ENCODE data around the gene FGFR1OP2. TPM values are rescaled to one million over a fixed set of nuclear protein-coding genes. Genes with fewer than 3 reads are reported as not detected.
A peak's percentile ranks its signal among the peaks of the same experiment; 100 is the strongest.
"Not testable (repeated sequence)": the region's sequence is repeated elsewhere in the genome, so short reads cannot be mapped to it uniquely, and the experiment has no call there.

Gene FGFR1OP2
- 19.9 and 27.1 TPM in 2 replicates for total RNA-seq (2014; rRNA removed; shearing (Covaris generic))
- polyA plus RNA-seq (2014; cell fraction: nucleus; rRNA removed): 15.8 and 28.5 TPM in 2 replicates

DNA sequence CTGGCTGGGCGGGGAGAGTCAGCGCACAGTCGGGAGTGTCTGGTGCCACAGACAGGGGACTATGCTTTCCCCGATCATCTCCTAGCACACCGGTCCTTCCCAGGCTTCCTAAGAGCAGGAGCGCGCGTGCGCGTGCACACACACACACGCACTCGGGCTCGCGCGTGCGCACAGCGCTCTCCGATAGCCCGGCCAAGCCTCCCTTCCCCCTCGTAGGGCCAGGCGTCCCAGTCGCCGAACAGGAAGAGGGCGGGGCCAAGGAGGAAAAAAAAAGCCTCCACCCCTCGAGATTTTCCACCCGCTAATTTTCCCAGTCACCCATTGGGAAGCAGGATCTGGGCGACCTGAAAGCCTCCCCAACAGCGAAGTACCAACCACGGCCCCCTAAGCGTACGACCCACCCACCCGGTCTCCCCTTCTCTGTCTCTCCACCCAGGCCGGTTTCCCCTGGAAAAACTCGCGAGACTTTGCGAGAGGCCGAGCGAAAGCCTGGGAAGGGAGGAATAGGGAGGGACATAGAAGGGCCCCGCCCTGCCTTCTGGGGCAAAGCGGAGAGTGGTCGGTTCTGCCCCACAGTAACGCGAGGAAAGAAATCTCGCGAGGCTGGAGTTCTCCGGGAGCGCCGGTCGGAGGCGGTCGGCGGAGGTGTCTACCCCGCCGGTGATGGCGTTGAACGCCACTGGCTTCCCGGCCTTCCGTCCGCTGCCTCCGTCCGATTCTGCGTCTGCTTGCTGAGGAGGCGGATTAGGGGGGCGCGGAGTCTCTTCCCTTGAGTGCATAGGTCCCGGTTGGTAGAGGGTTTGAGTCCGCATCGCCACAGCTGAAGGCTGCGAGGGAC, at the start of gene FGFR1OP2, which contains the start of gene INTS13:
FGFR1OP2 (plus strand) TSS at position 608 of the 838 bp plus-strand sequence. CDS start 15,689 bp downstream, outside the sequence.
INTS13 (minus strand) TSS at position 119 of the 838 bp plus-strand sequence. CDS start 1,178 bp downstream, outside the sequence.
- DNase-seq (ENCODE audit: extremely low read depth, low read depth): peak; percentile 98

DNA sequence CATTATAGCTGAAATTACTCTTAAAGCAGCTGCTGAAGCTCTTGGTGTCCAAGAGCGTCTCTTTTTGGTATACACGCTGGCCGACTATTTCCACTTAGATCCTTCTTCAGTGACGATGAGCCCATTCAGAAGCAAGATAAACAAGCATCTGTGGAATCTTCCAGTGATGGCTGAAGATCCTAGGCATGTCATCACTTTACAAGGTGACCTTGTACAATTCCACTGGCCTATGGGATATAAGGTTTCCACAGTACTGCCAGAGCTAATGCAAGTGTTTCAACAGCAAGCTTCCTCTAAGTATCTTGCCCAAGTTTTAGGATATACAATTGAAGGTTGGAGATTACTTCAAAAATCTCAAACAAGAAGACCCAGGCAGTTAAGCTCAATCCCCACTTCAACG, 47.5 kb upstream of the FGFR1OP2 start:
- no peak for DNase-seq (ENCODE audit: extremely low read depth, low read depth)

DNA sequence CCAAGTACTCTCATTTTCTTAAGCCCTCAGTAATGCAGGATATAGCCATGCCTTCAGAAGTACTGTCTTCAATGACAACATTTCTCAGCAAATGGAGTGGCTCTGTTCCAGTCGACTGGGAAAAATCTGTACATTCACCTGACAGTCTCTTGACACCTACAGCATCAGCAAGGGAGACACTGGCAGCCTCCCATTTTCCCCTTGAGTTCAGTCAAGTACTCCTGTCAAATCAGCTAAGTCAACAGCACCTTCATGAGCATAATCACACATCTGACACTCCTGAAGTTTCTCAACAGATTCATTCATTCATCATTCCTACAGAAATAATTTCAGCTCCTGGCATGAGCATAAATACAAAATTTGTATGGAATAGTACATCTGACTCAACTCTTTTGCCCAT, 46.6 kb upstream of the FGFR1OP2 start:
- no peak for DNase-seq (ENCODE audit: extremely low read depth, low read depth)

DNA sequence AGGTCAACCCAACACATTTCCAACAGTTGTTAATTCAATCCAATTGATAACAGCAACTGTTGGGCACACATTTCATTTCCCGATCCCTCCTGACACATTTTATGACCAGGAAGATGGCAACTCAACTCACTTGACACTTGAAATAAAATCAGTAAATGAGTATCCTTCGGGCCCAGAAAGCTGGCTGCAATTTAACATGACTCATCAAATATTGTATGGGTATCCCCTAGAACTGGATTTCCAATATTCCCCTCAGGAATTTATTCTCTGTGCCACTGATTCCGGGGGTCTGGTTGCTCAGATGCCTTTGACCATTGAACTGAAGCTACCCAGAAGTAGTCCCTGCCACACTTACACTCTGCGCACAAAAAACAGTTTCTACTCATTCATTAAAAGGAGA, 42.6 kb upstream of the FGFR1OP2 start:
- no peak for DNase-seq (ENCODE audit: extremely low read depth, low read depth)

DNA sequence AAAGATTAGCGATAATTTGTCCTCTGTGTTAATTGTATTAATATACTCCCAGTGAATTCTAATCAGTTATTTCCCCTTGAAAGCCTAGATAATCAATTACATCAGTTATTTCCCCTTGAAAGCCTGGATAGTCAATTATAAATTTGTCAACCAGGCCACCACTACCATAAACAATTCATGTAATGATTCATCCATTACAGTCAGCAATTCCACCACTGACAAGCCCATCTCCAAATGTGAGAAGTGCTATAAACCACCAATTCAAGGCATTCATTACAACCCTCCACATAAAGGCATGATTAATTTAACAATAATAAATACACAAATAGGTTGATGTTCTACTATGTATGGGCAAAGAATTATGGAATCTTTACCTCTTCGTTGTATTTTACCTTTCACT, 41.4 kb upstream of the FGFR1OP2 start:
- DNase-seq (ENCODE audit: extremely low read depth, low read depth): no peak

DNA sequence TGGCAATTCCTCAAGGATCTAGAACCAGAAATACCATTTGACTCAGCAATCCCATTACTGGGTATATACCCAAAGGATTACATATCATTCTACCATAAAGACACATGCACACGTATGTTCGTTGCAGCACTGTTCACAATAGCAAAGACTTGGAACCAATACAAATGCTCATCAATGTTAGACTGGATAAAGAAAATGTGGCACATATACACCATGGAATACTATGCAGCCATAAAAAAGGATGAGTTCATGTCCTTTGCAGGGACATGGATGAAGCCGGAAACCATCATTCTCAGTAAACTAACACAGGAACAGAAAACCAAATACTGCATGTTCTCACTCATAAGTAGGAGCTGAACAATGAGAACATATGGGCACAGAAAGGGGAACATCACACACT, 34.9 kb upstream of the FGFR1OP2 start:
- not testable (repeated sequence) for DNase-seq (ENCODE audit: extremely low read depth, low read depth)

DNA sequence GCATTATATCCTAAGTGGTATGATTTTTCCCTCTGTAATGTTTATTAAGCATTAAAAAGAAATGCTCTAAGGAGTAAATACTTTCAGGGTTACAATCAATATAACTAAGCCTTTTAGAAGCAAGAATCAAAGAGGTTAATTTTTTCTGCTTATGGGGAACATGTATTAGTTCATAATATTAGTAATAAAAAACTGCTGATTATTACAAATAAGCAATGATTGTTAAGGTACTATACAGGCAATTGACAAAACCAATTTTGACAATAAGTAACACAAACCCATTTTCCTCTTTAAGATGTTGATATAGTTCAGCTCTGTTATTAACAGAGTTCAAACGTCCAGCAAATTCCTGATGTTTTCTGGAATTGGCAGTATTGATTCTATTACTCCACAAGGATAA, 32.2 kb upstream of the FGFR1OP2 start:
- DNase-seq (ENCODE audit: extremely low read depth, low read depth): no peak

DNA sequence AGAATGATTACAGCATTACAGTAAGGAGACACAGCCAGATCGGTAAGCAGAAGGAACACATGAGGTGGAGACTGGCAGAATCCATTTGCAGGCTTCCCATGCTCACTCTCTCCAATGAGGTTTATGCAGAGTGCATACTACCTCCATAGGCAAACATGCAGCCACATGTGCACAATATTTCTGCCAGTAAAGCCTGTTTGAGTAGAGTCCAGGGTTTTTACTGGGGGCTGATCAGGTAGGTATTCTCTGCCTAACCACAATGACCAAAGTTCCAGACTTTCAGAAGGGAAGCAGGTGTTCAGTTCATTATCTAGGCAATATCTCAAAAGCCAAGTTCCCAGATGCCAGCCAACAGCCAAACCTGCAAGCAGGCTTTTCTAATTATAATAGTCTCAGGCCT, 31.6 kb upstream of the FGFR1OP2 start:
- DNase-seq (ENCODE audit: extremely low read depth, low read depth): no peak

DNA sequence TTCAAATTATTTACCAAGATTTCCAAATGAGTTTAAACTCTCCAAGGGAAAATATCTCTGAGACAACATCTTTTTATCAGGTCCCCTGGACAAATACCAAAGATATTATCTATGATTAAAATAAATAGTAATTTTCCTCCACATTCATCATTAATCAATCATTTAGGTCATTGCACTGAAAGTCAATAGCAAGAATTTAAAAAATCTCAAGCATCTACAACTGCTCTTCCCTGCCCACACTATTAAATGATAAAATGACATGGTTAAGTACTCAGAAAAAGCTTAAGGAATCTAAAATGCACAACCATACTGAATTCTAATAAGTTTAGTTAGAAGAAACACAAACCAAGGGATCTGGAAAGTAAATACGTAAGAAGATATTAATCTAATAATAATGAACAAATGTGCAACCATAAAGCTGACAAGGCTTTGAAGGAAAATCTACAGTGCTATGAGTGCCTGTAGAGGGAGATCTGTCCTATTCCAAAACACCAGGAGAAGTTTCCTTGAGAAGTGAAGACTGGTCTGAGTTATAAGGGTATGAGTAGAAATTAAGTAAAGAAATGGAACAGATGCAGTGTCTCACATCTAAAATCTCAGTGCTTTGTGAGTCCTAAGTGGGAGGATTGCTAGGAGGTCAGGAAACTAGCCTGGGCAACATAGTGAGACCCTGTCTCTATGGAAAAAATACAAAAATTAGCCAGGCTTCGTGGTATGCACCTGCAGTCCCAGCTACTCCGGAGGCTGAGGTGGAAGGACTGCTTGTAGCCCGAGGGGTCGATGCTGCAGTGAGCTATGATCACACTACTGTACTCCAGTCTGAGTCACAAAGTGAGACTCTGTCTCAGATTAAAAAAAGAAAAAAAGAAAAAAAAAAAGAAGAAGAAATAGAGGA, 19.7 kb upstream of the FGFR1OP2 start:
- DNase-seq (ENCODE audit: extremely low read depth, low read depth): no peak

DNA sequence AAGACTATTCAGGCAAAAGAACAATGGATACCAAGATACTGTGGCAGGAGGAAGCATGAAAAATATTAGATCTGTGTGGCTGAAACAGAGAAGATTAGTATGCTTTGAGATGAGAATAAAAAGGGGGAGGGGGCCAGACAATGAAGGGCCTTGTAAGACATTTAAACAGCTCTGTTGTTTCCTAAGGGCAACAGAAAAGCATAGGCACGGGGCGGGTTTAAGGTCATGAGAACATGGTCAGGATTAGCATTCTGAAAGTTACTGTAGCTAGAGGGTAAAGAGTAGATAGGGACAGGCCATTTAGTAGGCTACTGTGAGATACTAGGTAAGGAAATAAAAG, 19.1 kb upstream of the FGFR1OP2 start:
- DNase-seq (ENCODE audit: extremely low read depth, low read depth): no peak

DNA sequence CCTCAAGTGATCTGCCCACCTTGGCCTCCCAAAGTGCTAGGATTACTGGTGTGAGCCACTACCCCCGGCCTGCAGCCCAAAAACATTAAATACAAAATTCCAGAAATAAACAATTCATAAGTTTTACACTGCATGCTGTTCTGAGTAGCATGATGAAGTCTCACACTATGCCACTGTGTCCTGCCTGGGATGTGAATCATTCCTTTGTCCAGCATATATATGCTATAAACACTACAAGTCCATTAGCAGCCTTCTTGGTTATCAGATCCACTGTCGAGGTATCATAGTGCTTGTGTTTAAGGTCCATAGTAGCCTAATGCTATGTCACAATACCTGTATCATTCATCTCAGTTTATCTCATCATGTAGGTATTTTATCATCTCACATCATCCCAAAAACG, 16.4 kb upstream of the FGFR1OP2 start:
- DNase-seq (ENCODE audit: extremely low read depth, low read depth): no peak

DNA sequence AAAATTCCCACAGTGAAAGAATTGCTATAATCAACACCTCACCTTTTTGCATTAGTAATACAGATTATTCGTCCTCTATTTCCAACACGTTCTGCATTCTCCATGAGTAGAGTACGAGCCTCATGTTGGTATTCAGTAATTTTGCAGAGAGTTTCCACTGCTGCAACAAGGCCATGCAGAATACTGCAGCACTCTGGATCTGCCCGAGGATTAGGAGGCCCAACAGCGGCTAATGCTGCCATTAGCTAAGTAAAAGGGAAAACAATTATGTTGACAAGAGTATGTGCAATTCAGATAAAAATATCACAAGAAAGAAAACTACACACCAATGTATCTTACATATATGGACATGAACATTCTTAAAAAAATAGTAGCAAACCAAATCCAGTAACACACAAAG, 9.6 kb upstream of the FGFR1OP2 start:
- DNase-seq (ENCODE audit: extremely low read depth, low read depth): no peak

DNA sequence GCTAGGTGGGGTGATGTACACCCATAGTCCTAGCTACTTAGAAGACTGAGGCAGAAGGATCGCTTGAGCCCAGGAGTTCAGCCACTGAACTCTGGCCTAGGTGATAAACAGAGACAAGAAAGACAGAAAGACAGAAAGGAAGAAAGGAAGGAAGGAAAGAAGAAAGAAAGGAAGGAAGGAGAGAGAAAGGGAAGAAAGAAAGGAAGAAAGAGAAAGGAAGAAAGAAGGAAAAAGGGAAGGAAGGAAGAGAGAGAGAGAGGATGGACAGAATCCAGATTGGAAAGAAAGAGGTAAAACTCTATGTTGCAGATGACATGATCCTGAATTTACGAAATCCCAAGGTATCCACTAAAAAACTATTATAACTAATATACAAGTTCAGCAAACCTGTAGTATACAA, 8.7 kb upstream of the FGFR1OP2 start:
- no peak for DNase-seq (ENCODE audit: extremely low read depth, low read depth)

DNA sequence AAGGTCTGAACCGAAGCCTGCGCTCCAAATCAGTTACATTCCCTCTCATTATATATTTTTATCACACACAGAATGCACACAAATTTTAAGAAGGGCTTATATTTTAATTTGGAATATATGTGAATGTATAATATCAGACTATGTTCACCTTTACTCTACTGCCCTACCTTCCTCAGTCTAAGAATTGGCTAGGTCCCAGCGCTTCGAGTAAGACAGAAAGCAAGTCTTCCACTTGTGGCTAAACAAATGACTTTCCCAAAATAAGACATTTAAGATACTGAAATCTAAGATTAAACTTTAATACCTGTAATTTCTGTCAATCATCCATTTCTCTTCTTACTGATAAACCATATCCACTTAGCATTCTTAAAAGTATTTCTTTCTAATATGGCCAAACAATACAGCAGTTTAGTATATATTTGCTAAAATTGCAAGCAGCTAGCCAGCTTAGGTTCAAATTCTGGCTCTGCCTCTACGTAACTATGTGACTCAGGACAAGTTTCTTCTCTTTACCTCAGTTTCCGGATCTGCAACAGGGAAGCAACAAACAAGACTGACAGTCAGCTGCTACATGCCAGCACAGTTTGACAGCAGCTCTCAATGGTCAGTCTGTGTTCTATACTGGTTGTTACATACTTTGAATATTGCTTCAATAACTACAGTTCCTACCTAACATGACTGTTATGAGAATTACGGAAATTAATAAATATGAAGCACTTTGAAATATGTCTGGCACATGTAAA, 2.5 kb upstream of the FGFR1OP2 start:
- no peak for DNase-seq (ENCODE audit: extremely low read depth, low read depth)

DNA sequence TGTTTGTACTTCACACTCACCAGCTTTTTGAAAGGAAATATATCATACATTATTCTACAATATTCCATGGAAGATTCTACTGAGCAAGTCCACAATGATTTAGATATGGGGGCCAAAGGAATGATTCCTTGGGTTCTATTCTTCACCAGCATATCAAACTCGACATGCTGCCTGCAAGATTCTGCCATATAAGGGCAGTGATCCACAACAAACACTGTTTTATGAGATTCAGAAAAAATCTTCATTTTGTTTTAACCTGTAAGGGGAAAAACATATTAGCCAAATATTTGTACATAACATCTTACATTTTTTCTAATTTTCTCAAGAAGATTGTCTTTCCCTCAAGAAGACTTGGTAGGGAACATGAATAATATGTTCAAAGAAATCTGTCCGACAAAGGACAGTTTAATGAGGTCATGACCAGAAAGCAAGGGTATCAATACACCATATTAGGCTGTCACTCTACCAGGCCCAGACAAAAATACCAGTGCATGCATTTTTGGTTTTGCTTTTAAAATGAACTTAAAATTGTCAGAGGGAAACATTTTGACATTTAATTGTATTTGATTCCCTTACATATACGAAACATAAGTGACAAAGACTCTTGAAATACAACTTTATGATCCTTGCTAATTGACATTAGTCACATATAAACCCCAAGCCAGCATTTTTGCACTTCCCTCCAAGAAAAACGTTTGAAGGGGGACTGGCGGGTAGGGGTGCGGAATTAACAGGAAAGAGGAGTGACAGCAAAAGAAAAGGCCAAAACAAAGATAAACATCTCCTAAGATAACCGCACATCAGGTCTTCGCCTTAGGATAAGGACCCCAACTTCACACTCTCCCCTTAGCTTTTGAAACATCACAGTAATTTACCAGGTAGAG, 1.5 kb upstream of the FGFR1OP2 start:
- DNase-seq (ENCODE audit: extremely low read depth, low read depth): no peak

DNA sequence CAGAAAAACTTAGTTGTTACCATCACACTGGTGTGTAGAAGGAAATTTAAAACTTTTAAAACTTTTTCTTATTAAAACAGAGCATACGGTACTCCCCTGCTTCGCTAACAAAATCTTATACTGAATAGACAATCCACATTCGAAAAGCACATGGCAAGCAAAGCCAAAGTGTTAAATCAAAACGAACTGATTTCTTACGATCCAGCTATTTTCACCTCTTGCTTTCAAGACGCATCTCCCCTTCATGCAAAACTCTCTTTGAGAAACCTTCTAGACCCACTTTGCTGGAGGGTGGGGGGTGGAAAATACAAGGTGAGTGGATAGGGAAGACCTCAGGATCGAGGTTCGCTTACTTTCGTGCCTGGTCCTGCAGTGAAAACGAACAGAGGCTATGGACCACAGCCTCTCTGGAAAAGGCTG, 817 bp upstream of the FGFR1OP2 start:
- DNase-seq (ENCODE audit: extremely low read depth, low read depth): no peak

DNA sequence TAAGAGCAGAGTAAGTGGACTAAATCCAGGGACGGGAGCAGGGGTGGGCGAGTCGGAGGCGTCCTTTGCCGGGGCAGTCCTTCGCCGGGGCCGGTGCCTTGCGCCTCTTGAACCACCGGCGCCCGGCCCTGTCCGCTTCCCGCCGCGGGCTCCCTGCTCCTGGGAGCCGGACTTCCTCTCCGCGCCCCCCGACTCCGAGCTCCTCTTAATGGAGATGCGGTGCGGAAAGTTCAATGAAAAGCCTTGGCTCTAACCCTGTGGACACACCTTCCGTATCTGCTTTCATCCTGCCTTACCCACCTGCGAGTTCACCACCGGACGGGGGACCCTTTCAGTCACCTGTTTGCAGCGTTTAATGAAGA, 412 bp downstream of the FGFR1OP2 start:
- no peak for DNase-seq (ENCODE audit: extremely low read depth, low read depth)

DNA sequence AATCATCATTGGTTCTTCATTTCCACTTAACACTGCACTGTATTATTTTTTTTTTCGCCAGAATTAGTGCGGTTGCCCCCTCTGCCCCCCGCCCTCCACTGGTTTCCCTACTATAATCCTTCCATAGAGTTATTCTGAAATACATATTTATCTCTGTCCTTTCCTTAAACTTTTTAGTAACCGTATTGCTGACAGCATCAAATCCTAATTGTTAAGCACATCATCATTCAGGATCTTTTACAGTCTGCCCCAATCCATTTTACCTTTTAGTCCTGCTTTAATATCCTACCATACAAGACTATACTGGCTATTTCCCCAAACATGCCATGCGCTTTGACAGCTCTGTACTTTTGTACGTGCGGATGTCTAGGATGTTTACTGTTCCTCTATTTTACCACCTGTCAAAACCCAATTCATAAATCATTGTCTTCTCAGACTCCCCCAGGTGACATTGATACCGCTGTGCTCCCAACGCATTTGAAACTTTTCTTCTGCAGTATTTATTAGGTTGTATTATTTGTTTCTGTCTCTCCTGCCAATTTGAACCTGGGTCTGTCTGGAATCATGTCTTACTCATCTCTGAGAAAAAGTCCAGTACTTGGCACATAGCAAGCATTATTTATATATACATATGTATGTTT, 1.0 kb downstream of the FGFR1OP2 start:
- no peak for DNase-seq (ENCODE audit: extremely low read depth, low read depth)

DNA sequence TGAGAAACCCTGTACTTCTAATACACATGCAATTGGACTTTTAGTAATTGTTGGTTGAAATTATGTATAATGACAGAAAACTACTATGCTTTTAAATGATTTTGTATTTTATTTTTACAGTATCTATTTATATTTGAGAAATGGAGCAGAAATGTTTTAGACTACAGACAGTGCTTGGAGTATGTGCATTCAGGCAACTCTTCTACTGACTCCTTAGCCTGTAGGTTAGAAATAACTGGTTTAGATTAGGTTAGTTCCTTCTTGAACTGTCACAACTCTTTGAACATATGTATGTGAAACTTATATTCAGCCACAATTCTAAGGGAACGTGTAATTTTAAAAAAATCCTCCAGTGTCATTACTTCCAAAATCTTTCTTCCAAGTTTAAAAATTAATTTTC, 1.7 kb downstream of the FGFR1OP2 start:
- no peak for DNase-seq (ENCODE audit: extremely low read depth, low read depth)
